SJCRH30 (cell line): Measurements from ENCODE around the gene PRRT3. TPM values are rescaled to one million over a fixed set of nuclear protein-coding genes. Genes with fewer than 3 reads are reported as not detected.

Experiments used
- DNase-seq, 2 experiments: peaks; one replicate each; pipeline ENCODE4 v3.0.0-alpha.2; 2015 to 2020
- H3K27ac ChIP-seq: fragments of 250-450 bp; sonication (Bioruptor Pico); 2 replicates; pipeline ENCODE4 v1.5.1; 2020; ENCODE audit warnings: mild to moderate bottlenecking, moderate library complexity
- H3K27me3 ChIP-seq: fragments of 250-450 bp; sonication (Bioruptor Pico); 2 replicates; pipeline ENCODE4 v1.5.1; 2020; ENCODE audit warnings: mild to moderate bottlenecking, moderate library complexity
- H3K36me3 ChIP-seq: fragments of 250-450 bp; sonication (Bioruptor Pico); 2 replicates; pipeline ENCODE4 v1.5.1; 2020; ENCODE audit warnings: mild to moderate bottlenecking, moderate library complexity
- H3K4me1 ChIP-seq: fragments of 250-450 bp; sonication (Bioruptor Pico); 2 replicates; pipeline ENCODE4 v1.5.1; 2020; ENCODE audit warnings: mild to moderate bottlenecking, moderate library complexity
- H3K4me3 ChIP-seq: fragments of 250-450 bp; sonication (Bioruptor Pico); 2 replicates; pipeline ENCODE4 v1.5.1; 2020; ENCODE audit warnings: mild to moderate bottlenecking, moderate library complexity
- H3K9me3 ChIP-seq: fragments of 250-450 bp; sonication (Bioruptor Pico); replicated peaks from 2 replicates; pipeline ENCODE4 v1.5.1; 2020; ENCODE audit warnings: mild to moderate bottlenecking, moderate library complexity
- total RNA-seq: library from RNA; depleted of rRNA; stranded (reverse); fragments of >200 nt; shearing (Covaris generic); gene quantifications from 2 replicates; pipeline ENCODE4 v1.2.3, GENCODE V29; 2014

The PRRT3 gene
- total RNA-seq, 1 experiment from 2014 or later, result 2.1 TPM

GRCh38 chr3:9955611-9956352, 3.6 kb upstream of the PRRT3 start:
- Histone ChIP-seq H3K27me3 (no peaks in the 10 kb centered on the region), H3K9me3 (no peaks in the 10 kb centered on the region), H3K36me3 (no peaks in the 10 kb centered on the region), H3K4me1 (peaks cover 32% of the 10 kb centered on the region), H3K4me3 (no peak overlapping the region), H3K27ac (no peak overlapping the region)
- DNase-seq, result peak in 1 of 2 experiments; percentile 47

- H3K4me3 ChIP-seq, result no peak overlapping the region
- H3K4me1 ChIP-seq, result peaks cover 32% of the 10 kb centered on the region
- no peak overlapping the region for H3K27ac ChIP-seq
- H3K27me3 ChIP-seq, result no peaks in the 10 kb centered on the region
- no peaks in the 10 kb centered on the region for H3K36me3 ChIP-seq
- peak; percentile 66 to 82 for DNase-seq
- H3K9me3 ChIP-seq, result no peaks in the 10 kb centered on the region
These were observed 2.9 kb upstream of the PRRT3 start for GRCh38 chr3:9955067-9955502.

DNA sequence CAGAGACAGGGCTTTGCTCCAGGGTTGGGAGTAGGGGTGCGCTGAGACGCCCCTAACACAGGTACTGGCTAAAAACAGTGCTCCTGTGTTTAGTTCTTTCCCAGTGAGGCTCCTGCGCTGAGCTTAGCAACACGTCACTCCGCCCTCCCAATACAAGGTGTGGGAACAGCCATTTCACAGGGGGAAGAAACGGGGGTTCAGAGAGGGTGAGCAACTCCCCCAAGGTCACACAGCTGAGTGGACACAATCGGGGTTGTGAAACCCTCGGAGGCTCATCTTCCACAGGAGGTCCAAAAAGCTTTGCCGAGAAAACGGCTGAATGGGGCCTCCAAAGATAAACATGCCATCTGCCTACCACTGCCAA, 628 bp downstream of the PRRT3 start:
- DNase-seq, result no peak
- Histone ChIP-seq H3K4me1 (peaks cover 30% of the 10 kb centered on the region), H3K27me3 (no peaks in the 10 kb centered on the region)

DNA sequence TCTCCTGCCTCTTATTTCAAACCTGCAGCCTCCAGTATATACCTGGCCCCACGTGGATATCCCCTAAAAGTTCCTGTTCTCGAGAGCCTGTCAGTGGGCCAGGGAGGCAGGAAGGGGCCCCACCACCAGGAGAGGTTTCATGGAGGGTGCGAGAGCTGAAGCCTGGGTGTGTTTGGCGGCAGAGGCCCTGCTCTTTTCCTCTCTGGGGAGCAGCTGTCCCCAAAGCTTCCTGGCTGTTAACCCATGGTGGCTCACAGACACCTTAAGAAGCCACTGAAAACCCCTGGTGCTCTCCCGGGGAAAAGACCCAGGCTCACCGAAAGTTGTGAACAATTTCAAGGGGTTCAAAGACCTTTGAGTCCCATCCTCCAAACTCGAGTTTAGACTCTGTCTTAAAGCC, 1.1 kb downstream of the PRRT3 start:
- Histone ChIP-seq H3K4me3 (no peak overlapping the region), H3K4me1 (peaks cover 25% of the 10 kb centered on the region), H3K27ac (no peak overlapping the region), H3K9me3 (no peaks in the 10 kb centered on the region), H3K36me3 (no peaks in the 10 kb centered on the region), H3K27me3 (no peaks in the 10 kb centered on the region)
- DNase-seq, result peak in 1 of 2 experiments; percentile 47

More for the DNA sequence above, 628 bp downstream of the PRRT3 start:
- Histone ChIP-seq H3K9me3 (no peaks in the 10 kb centered on the region), H3K4me3 (peak overlapping the region; percentile 68), H3K36me3 (no peaks in the 10 kb centered on the region), H3K27ac (no peak overlapping the region)

GRCh38 chr3:9949626-9950025, 2.6 kb downstream of the PRRT3 start:
- H3K27ac ChIP-seq, result no peak overlapping the region
- peaks cover 10% of the 10 kb centered on the region; the same call in 1 of the 2 replicates for H3K4me1 ChIP-seq
- no peaks in the 10 kb centered on the region for H3K27me3 ChIP-seq
- H3K9me3 ChIP-seq, result no peaks in the 10 kb centered on the region
- H3K4me3 ChIP-seq, result no peak overlapping the region
- no peaks in the 10 kb centered on the region for H3K36me3 ChIP-seq
- no peak for DNase-seq

DNA sequence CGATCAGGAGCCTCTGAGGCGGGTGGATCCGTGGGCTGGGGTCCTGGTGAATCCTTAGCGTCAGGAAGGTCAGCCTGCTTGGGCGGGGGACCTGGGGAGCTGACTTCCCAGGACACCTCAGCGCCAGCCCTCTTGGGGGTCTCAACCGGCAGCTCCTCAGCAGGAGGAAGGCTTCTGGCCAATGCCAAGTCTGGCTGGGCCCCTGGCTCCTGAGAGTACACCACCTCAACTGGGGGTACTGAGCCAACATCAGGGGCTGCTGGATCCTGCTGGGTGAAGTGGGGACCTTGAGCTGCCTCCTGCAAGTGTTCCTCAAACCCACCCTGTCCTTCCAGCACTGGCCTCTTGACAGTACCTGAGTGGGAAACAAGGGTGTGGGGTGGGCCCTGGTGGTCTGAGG, 3.1 kb downstream of the PRRT3 start:
- no peaks in the 10 kb centered on the region for H3K27me3 ChIP-seq
- DNase-seq, result no peak
- H3K9me3 ChIP-seq, result no peaks in the 10 kb centered on the region
- peaks cover 5% of the 10 kb centered on the region; the same call in 1 of the 2 replicates for H3K4me1 ChIP-seq
- no peak overlapping the region for H3K27ac ChIP-seq
- no peaks in the 10 kb centered on the region for H3K36me3 ChIP-seq
- no peak overlapping the region for H3K4me3 ChIP-seq

DNA sequence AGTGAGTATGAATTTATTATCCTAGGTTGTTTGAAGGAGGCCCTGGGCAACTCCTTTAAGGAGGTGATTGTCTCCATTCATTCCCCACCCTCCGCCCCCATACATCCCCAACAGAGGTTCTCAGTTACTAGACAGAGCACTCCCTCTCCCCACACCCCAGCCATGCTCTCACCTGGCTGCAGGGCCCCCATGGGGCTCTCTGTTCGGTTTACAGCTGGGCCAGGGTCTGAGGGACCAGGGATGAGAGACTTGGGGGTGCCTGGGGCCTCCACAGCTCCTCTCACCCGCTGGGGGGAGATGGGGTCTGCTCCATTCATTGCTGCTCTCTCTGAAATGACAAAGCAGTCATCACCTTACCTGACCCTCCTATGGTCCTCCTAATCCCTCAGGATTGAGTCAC, 3.6 kb downstream of the PRRT3 start:
- no peak overlapping the region for H3K4me3 ChIP-seq
- H3K9me3 ChIP-seq, result no peaks in the 10 kb centered on the region
- no peak overlapping the region for H3K27ac ChIP-seq
- peaks cover 5% of the 10 kb centered on the region; the same call in 1 of the 2 replicates for H3K4me1 ChIP-seq
- DNase-seq, result no peak
- H3K36me3 ChIP-seq, result no peaks in the 10 kb centered on the region
- no peaks in the 10 kb centered on the region for H3K27me3 ChIP-seq

- Histone ChIP-seq H3K27ac (no peak overlapping the region), H3K27me3 (no peaks in the 10 kb centered on the region), H3K4me1 (peaks cover 5% of the 10 kb centered on the region; the same call in 1 of the 2 replicates), H3K9me3 (no peaks in the 10 kb centered on the region), H3K4me3 (no peak overlapping the region), H3K36me3 (no peaks in the 10 kb centered on the region)
- DNase-seq, result no peak
These were observed 4.9 kb downstream of the PRRT3 start for GRCh38 chr3:9947025-9947995.

DNA sequence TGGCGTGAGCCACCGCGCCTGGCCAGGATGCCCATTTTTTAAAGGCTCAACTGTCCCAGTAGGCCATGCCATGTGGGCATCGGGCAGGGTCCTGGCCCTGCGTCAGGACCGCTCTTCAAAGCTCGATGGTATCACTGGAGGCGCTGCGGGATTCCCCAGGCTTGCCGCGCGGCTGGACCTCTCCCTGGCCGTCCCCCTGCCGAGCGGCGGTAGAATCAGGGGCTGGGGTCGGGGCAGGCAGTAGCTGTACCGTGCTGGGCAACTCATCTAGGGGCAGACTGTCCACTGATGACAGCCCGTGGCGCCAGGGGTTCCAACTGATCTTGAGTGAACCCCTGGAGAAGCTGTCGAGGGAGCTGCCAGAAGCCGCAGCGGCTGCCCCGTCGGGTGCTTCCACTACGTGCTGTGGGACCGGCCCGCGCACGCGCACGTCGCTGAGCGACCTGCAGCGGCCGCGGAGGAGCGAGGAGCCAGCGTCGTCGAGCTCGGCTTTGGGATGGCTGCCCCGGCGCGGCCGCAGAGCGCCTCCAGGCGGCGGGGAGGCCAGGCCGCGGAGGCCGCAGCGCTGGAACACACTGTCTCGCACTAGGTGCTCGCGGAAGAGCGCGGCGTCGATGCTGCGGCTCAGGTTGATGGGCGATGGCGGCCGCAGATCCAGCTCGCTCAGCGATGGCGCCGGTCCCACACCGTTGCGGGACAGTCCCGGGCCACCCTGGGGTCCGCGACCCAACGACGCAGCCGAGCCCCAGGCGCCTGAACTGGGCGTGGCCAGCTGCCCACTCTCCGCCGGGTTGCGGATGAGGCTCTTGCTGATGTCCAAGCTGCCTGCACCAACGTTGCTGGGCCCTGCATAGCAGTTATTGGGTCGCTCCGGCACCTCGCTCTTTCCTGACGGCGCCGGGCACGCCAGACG, 5.8 kb downstream of the PRRT3 start:
- Histone ChIP-seq H3K4me1 (peaks cover 3% of the 10 kb centered on the region; the same call in 1 of the 2 replicates), H3K4me3 (no peak overlapping the region), H3K36me3 (no peaks in the 10 kb centered on the region), H3K27me3 (no peaks in the 10 kb centered on the region), H3K27ac (no peak overlapping the region), H3K9me3 (no peaks in the 10 kb centered on the region)
- no peak for DNase-seq

DNA sequence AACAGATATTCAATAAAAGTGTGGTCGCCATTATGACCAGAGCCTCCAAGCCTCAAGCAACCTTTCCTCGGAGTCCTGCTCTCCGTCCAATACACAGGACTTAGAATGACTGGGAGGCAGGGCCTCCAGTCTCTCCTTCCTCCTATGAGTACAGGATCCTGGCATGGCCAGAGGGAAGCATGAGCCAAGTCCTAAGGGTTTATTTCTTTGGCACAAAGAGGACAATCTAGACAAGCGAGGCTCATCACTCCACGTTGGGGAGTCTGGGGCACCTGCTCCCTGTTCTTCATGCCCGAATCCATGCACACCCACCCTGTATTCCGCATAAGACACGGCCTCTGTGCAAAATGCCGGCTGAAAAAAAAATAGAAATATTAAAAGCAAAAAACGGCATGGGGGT, 6.8 kb downstream of the PRRT3 start:
- DNase-seq, result no peak
- no peaks in the 10 kb centered on the region for H3K4me1 ChIP-seq
- H3K36me3 ChIP-seq, result no peaks in the 10 kb centered on the region

GRCh38 chr3:9944271-9944670, 7.9 kb downstream of the PRRT3 start:
- H3K27ac ChIP-seq, result no peak overlapping the region
- DNase-seq, result no peak
- H3K4me1 ChIP-seq, result no peaks in the 10 kb centered on the region
- H3K27me3 ChIP-seq, result no peaks in the 10 kb centered on the region
- H3K9me3 ChIP-seq, result no peaks in the 10 kb centered on the region
- H3K36me3 ChIP-seq, result no peaks in the 10 kb centered on the region
- no peak overlapping the region for H3K4me3 ChIP-seq

More for the DNA sequence above, 6.8 kb downstream of the PRRT3 start:
- Histone ChIP-seq H3K27me3 (no peaks in the 10 kb centered on the region), H3K4me3 (no peak overlapping the region), H3K27ac (no peak overlapping the region), H3K9me3 (no peaks in the 10 kb centered on the region)

DNA sequence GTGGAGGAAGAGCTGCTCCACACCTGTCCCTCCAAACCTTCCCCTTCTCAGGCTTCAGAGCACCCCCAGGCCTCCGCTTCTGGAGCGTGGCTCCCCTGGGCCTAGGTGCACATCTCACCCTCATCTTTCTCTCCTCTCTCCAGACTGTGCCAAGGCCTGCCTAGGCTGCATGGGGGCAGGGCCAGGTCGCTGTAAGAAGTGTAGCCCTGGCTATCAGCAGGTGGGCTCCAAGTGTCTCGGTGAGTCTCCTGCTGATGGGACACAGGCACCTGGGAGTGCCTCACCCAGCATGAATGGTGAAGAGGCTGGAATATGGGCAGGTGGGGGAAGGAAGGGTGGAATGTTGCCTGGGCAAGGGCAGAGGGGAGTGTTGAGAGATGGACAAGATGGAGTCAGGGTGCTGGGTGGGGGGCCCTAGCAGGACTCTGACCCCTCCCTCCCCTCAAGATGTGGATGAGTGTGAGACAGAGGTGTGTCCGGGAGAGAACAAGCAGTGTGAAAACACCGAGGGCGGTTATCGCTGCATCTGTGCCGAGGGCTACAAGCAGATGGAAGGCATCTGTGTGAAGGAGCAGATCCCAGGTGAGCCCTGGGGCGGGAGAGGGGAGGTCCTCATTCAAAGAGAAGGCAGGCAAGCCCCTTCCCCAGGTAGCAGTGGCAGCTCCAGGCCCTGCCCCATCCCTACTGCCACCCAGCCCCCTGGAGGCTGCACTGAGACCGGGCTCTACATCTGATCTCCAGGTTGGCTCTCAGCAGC, 9.1 kb downstream of the PRRT3 start:
- H3K27me3 ChIP-seq, result no peaks in the 10 kb centered on the region
- no peaks in the 10 kb centered on the region for H3K4me1 ChIP-seq
- H3K27ac ChIP-seq, result no peak overlapping the region
- no peak for DNase-seq
- no peak overlapping the region for H3K4me3 ChIP-seq
- no peaks in the 10 kb centered on the region for H3K9me3 ChIP-seq
- no peaks in the 10 kb centered on the region for H3K36me3 ChIP-seq

DNA sequence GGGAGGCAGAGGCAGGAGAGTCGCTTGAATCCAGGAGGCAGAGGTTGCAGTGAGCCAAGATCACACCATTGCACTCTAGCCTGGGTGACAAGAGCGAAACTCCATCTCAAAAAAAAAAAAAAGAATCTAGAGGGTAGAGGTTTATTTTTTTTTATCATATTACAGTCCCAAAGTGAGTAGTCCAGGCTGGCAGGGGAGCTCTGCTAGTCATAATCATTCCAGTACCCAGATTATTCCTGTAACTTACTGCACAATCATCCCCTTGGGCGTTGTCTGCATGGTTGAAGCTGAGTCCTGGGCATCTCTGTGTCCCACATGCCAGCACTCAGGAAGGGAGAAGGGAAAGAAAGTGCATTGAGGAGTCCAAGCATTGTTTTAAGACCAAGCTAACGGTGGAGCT, 10.0 kb downstream of the PRRT3 start:
- no peak overlapping the region for H3K27ac ChIP-seq
- H3K9me3 ChIP-seq, result no peaks in the 10 kb centered on the region
- H3K4me1 ChIP-seq, result no peaks in the 10 kb centered on the region
- DNase-seq, result no peak
- no peak overlapping the region for H3K4me3 ChIP-seq
- H3K36me3 ChIP-seq, result no peaks in the 10 kb centered on the region
- no peaks in the 10 kb centered on the region for H3K27me3 ChIP-seq

GRCh38 chr3:9940746-9941145, 11.5 kb downstream of the PRRT3 start:
- H3K4me3 ChIP-seq, result no peak overlapping the region
- no peak for DNase-seq
- H3K27ac ChIP-seq, result no peak overlapping the region
- H3K36me3 ChIP-seq, result no peaks in the 10 kb centered on the region
- H3K4me1 ChIP-seq, result no peaks in the 10 kb centered on the region
- no peaks in the 10 kb centered on the region for H3K27me3 ChIP-seq
- no peaks in the 10 kb centered on the region for H3K9me3 ChIP-seq
